GM18907 (cell line): ENCODE data around the gene CCL3.
"Not testable (repeated sequence)": the region's sequence is repeated elsewhere in the genome, so short reads cannot be mapped to it uniquely, and the experiment has no call there.

Source experiments
- ATAC-seq: cut with Tn5 transposase; IDR thresholded peaks from one replicate; pipeline ENCODE4 v1.9.1; 2021; ENCODE audit warnings: mild to moderate bottlenecking, moderate library complexity; ENCODE audit not compliant: unreplicated experiment

CCL3 gene

DNA sequence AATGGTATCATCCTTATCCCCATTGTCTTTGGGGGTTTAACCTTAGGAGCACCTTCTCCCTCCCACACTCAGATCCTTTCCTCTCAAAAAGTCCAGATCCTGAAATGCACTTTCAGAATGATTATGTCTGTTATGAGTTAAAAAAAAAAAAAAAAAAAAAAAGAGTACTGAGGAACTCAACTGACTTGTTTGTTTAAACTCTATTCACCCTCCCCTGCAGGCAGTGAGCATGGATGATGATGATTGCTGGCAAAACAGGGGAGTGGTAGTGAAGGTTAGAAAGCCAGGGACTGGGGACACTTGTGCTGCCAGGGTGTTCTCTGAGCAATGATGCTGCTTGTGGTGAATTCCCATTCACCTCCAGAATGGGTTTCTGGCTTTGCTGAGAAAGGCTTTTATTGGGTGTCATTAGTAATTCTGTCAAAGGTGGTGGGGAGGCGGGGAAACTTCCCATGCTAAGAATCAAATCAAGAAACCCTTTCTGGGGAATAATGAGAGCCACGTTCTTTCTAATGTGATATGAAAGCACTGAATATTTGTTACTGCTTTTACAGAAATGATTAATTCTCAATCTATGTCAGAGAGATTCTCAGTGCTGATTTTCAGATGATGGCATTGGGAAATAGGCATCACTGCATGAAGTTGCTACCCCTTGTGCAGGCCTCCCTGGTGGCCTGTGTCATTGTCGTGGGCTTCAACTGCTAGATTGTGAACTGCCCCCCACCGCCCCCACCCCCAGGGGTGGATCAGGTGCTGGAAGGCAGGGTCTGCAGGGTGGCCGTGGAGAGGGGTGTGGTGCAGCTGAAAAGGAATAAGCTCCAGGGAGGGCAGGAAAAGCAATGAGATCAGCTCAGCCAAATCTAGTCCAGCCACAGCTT, 27.8 kb upstream of the CCL3 start:
- ATAC-seq = no peak

DNA sequence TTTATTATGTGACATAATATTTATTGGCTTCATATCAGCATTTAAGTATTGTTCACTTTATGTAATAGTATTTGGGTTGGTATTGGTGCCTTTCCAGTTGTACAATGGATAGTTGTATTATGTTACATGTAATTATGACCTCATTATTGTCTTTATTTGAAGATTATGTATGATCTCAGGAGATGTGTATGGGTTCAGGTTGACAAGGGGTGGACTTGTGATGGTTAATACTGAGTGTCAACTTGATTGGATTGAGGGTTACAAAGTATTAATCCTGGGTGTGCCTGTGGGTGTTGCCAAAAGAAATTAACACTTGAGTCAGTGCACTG, 25.7 kb upstream of the CCL3 start:
- not testable (repeated sequence) for ATAC-seq

DNA sequence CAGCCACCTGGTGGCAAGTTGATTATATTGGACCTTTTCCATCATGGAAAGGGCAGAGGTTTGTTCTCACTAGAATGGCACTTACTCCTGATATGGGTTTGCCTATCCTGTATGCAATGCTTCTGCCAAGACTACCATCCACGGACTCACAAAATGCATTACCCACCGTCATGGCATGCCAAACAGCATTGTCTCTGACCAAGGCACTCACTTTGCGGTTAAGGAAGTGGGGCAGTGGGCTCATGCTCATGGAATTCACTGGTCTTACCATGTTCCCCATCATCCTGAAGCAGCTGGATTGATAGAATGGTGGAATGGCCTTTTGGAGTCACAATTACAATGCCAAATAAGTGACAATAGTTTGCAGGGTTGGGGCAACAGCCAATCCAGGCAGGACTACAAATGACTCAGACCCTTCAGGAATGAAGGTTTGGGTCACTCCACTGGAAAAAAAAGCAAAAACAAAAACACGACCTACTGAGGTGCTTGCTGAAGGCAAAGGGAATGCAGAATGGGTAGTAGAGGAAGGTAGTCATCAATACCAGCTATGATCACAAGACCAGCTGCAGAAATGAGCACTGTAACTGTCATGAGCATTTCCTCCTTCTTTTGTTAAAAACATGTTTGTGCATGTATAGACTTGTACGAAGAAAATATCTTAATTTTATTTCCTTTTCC, 25.2 kb upstream of the CCL3 start:
- ATAC-seq = not testable (repeated sequence)

- not testable (repeated sequence) for ATAC-seq
Observed at GRCh38 chr17:36113131-36113530, 23.2 kb upstream of the CCL3 start.

DNA sequence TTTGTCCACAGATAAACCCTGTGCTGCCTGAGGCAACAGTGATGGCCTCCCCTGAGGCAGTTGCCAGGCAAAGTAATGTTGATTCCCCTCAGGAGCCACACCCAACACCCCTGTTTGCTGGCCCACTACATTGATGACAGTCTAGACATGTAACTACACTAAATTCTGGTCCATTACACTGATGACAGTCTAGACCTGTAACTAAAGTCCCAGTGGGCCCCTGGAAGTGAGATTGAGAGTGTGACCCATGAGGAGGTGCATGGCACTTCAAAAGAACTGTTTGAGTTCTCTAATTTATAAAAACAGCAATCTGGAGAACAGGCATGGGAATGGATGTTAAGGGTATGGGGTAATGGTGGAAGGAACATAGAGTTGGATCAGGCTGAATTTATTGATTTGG, 22.6 kb upstream of the CCL3 start:
- no peak for ATAC-seq

GRCh38 chr17:36111068-36111490, 21.1 kb upstream of the CCL3 start:
- no peak for ATAC-seq

- ATAC-seq = not testable (repeated sequence)
Observed at GRCh38 chr17:36108265-36108664, 18.3 kb upstream of the CCL3 start.

GRCh38 chr17:36107660-36108059, 17.7 kb upstream of the CCL3 start:
- ATAC-seq = no peak

GRCh38 chr17:36106493-36106835, 16.5 kb upstream of the CCL3 start:
- ATAC-seq = no peak

- ATAC-seq = no peak
Observed at GRCh38 chr17:36105781-36106492, 16.0 kb upstream of the CCL3 start.

DNA sequence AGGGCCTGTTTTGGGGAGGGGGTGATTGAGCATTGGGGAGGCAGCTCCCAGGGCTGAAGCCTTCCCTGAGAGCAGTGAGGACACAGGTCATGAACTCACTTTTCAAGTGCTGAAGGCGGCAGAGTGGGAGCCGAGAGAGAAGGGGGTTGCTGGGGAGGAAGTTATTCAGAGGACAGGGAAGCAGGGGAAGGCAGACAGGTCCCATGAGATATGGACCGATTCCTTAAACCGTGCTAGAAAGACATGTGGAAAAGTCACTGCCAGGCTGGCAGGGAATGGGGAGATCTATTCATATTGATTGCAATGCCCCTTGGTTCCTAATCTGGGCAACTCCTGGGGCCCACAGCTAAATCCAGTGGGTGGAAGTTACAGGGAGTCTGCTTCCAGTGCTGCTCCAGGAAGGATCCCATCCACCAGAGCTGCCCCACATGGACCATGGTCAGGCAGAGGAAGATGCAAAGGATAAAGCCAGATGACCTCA, 14.8 kb upstream of the CCL3 start:
- ATAC-seq = no peak

DNA sequence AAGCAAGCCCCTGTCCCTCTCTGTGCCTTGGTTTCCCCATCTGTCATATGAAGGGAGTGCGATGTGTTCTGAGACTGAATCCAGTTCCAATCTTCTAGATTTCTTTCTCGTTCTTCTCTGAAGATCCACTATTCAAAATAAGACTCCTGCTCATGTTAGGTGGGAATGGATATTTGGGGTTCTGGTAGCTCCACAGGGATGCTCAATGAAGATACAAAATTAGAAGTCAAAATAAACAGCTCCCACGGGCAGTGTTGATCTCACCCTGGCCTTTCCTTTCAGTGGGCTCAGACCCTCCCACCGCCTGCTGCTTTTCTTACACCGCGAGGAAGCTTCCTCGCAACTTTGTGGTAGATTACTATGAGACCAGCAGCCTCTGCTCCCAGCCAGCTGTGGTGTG, 14.3 kb upstream of the CCL3 start:
- ATAC-seq = not testable (repeated sequence)

DNA sequence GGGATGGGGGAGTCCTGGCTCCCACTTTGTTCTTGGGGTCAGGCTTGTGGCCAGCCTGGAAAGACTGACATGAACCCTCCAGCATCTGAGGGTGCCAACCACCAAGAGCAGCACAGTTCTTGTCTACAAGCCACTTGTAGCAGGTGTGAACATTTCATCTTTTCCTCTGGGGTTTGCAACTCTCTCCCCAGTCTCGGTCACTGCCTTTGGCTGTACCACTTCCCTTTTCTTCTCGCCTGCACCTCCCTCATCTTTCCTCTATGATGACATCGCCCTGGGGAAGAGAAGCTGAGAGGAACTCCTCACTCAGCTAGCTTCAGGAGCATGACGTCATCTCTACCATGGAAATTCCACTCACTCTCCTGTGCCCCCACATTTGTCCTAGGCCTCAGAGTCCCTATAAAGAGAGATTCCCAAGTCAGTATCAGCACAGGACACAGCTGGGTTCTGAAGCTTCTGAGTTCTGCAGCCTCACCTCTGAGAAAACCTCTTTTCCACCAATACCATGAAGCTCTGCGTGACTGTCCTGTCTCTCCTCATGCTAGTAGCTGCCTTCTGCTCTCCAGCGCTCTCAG, 13.5 kb upstream of the CCL3 start, which contains the start of gene CCL4:
Gene CCL4, plus strand, starts transcription at position 427 of the 575 bp plus-strand sequence. Its CDS starts 79 bp downstream, at position 506.
- peak; percentile 70 for ATAC-seq

GRCh38 chr17:36099004-36099403, 9.1 kb upstream of the CCL3 start:
- not testable (repeated sequence) for ATAC-seq

- ATAC-seq = no peak
Observed at GRCh38 chr17:36095992-36096391, 6.0 kb upstream of the CCL3 start.

DNA sequence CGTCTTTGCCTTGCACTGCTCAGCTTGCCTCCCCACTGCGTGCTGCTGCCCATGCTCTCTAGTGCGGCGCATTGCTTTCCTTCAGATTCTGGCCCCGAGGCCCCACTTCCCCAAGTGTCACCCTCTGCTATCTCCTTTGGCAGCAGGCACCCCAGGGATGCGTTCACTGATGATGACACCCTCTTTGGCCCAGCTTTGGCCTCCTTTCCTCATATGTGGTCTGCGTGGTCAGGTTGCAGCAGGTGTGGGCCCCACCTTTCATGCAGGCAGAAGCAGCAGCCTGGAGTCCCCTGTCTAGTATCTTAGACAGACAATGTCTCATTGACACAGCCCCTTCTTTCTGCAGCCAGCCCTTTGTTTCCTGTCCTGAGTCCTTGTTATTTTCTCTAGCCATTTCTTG, 4.8 kb upstream of the CCL3 start:
- no peak for ATAC-seq

DNA sequence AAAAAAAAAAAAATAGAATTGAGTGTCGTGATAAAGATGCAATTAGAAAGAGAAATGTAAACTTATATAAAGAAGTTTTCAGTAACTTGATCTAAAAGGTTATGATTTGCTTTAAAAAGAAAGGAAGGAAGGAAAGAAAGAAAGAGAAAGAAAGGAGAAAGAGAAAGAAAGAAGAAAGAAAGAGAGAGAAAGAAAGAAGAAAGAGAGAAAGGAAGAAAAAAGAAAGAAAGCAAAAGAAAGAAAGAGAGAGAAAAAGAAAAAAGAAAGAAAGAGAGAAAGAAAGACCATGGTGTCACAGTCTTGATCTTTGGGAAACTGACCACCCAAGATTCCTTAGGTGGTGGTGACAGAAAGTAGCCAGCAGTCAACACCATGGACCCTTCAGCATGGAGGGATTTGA, 4.3 kb upstream of the CCL3 start:
- no peak for ATAC-seq

DNA sequence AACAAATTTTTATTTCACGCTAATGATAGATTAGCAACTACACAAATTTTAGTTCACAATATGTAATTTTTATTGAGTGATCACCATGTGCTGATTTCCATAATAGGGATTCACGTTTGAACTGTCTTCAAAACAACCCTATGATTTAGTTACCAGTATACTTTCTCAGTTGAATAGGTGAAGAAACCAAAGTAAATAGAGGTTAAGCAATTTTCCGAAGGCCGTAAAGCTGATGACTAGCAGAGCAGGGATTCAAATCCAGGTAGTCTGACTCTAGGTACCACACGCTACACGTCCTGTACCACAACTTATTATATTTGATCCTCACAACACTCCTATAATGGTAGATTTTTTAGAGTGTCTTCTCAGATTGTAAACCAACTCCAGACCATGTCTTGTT, 2.8 kb upstream of the CCL3 start:
- not testable (repeated sequence) for ATAC-seq

GRCh38 chr17:36092230-36092629, 2.3 kb upstream of the CCL3 start:
- ATAC-seq = no peak

- no peak for ATAC-seq
Observed at GRCh38 chr17:36089339-36089865, 541 bp downstream of the CCL3 start.
